Measurements from ENCODE around the gene RCVRN.

RCVRN gene

DNA sequence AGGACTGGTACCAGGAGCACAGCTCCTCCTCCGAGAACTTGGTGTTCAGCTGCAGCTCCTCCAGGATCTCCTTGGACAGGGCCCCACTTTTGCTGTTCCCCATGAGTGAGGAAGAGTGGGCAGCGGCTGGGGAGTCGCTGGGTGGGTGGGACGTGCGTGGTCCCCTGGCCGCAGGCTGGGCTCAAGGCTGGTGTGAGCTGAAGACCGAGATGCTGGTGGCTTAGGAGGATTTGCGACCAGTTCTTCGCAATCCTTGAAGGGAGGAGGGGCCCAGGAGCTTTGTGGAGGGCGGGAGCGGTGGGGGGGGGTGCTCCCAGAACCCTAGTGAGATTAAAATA lies at the start of gene RCVRN:
Gene RCVRN (minus strand): TSS at position 194 of the 338 bp plus-strand sequence. CDS start 91 bp downstream, at position 103.
- no peak for DNase-seq (ENCODE audit: low read depth in 2 of 2)

DNA sequence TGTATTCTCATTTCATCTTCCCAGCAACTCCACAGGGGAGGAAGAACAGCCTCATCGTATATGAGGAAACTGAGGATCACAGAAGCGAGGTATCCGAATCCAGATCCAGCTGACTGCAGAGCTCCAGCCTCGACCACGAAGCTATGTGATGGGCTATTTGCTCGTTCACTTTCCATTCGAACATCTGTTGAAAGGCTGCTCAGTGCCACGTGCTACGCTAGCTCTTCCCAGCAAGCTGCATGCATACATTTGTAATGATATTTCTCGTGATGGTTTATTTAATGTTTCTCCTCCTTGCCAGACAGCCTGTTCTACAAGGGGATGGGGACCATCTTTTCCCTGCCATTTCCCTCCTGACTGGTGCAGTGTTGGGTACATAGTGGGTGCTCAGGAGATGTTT lies 48.4 kb upstream of the RCVRN start:
- DNase-seq (ENCODE audit: low read depth in 2 of 2), result no peak

DNA sequence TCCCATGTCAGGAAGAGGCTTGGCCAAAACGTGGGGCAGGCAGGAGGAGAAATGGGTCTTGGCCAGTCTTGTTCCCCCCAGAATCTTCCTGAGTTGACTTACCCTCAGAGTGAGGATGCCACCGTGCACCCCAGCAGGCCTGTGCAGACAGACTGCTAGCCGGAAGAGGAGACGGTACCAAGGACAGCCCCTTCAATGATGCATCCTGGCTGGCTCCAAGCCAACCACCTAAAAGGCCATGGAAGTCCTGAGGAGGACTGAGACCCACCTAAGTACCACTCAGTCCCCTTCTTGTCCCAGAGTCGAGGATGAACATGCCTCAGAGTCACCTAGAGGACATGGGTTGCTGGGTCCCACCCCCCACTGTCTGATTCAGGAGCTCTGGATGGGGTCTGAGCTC lies 46.7 kb upstream of the RCVRN start:
- no peak for DNase-seq (ENCODE audit: low read depth in 2 of 2)

DNA sequence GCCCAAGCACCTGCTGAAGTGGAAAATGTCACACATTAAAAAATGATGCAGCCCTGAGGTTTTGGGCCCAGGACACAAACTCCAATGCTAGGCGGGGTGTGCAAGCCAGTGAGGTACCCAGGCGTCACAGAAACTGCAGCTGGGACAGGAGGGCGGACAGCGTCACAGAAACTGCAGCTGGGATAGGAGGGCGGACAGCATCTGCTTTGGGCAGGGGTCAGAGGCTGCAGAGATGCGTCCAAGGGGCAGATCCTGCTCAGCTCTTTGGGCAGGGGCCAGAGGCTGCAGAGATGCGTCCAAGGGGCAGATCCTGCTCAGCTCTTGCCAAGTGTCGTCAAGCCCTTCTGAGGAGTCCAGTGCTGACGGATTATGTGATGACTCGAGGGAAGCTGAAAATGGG lies 43.9 kb upstream of the RCVRN start:
- DNase-seq (ENCODE audit: low read depth in 2 of 2), result no peak

DNA sequence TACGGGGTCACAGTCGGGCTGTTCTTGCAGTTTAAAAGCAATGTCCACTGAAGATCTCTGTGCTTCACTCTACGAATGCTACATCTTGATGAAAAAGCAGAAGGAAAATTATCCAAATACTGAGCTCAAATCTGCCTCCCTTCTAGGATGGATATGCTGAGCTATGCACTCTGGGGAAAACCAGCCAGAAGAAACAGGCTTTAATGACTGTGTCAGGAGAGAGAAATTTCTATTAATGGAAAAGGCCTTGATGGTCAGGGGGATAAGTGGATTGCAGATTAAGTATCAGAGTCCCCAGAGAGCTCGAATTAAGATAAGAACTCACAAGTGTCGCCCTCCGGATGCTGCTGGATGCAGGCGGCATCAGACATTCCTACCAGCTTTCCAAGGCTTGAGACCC lies 39.6 kb upstream of the RCVRN start:
- no peak for DNase-seq (ENCODE audit: low read depth in 2 of 2)

DNA sequence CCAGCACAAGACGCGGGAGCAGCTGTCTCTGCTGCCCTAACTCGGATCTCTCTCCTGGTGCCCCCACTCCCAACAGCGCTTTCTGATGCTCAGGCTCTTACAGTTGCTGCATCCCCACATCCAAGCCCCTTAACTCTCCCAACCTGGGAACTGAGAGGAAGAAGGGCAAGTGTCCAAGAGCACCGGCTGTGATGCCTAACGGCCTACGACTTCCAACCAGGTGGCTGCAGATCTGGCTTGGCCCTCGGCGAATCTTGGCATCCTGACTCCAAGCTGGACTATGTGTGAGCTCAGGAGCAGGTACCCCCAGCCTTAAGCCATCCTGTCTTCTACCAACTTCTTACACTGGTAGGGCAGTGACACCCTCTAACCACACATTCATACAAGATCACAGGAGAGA lies 38.3 kb upstream of the RCVRN start:
- no peak for DNase-seq (ENCODE audit: low read depth in 2 of 2)

DNA sequence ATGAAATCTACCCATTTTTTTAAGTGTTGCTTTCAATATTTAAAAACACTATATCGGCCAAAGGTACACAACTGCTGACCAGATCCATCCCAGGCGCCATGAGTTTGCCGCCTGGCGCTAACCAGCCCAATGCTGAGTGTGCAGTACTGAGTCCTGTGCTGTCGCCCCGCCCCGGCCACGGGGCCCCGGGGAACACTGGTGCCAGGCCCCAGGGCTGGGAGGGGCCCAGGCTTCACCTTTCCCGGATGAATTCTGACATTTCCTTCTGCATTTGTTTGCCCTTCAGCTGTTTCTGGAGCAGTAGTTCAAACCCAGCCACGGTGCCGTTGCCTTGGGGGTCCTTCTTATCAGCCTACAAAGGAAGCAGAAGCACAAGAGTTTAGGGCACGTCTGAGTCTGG lies 37.8 kb upstream of the RCVRN start:
- no peak for DNase-seq (ENCODE audit: low read depth in 2 of 2)

DNA sequence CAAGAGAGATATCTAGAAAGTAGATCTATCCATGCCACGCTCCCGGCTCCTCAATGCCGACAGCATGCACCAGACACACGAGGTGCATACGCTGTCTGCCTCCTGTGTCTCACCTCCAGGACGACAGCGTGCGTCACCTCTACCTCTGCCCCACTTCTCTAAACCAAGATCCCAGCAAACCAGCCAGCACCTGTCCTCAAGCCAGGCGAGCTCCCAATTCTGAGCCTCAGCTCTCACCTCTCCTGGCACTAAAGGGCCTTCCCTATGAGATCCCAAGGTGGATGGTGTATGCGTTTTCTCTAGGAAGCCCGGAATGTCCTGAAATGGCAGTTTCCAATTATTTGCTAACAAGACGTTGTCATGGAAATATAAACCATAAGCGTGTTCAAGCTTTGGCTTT lies 36.2 kb upstream of the RCVRN start:
- no peak for DNase-seq (ENCODE audit: low read depth in 2 of 2)

DNA sequence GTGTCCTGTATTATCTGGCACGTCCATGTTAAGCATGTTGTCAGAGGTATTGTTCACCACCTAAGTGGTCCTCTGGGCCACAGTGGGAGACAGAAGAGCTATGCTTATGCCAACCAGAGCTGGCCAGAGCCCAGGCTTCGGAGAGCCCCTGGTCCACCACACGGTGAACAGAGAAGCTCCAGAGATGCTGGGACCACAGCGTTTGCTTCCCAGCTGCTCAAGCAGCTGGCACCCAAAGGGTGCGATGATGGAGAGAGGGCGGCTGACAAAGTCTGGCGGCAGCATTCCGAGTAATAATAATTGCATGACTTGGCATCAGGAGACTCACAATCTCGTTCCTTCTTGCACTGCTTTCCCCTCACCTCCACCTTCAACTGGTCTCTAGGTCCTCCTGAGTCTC lies 35.8 kb upstream of the RCVRN start:
- DNase-seq (ENCODE audit: low read depth in 2 of 2), result no peak

DNA sequence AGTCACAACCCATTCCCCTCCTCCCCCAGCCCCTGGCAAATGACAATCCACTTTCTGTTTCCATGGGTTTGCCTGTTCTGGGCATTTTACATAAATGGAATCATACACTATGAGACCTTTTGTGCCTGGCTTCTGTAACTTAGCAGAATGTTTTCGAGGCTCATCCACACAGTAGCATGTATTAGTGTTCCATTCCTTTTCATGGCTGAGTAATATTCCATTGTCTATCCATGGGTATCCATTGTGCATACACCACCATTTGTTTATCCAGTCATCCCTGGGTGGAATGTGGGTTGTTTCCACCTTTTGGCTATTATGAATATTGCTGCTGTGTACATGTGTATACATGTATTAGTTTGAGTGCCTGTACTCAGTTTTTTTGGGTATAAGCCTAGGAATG lies 33.7 kb upstream of the RCVRN start:
- no peak for DNase-seq (ENCODE audit: low read depth in 2 of 2)

DNA sequence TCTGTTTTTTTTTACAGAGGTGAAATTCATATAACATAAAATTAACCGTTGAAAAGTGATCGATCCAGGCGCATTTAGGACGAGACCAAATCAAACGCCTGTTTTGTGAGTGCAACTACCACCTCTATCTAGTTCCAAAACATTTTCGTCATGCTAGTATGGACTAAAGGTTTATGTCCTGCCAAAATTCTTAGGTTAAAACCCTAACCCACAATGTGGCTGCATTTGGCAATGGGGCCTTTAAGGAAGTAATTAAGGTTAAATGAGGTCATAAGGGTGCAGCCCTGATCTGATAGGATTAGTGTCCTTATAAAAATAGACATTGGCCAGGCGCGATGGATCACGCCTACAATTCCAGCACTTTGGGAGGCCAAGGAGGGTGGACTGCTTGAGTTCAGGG lies 32.8 kb upstream of the RCVRN start:
- no peak for DNase-seq (ENCODE audit: low read depth in 2 of 2)

DNA sequence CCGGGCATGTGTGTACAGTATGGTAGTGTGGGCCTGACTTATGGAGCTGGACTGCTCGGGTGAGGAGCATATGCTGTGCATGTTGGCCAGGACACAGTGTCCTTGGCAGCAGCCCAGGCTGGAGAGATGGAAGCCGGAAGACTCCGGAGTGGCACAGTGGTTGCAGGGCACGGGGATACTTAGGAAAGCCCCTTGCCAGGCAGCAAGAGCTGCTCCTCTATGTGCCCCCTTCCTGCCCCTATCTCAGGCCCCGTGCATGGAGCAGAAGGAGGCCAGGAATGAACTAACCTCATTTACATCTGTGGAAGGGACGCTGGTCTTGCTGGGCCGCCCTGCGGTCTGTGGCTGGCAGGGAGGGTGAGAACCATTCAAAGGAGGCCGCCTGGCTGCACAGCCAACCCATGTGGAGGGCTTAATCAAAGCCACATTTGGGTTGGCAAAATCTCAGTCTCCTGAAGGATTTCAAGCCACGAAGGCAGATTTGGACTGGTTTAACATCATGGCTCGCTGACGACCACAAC lies 32.2 kb upstream of the RCVRN start:
- DNase-seq (ENCODE audit: low read depth in 2 of 2), result no peak

DNA sequence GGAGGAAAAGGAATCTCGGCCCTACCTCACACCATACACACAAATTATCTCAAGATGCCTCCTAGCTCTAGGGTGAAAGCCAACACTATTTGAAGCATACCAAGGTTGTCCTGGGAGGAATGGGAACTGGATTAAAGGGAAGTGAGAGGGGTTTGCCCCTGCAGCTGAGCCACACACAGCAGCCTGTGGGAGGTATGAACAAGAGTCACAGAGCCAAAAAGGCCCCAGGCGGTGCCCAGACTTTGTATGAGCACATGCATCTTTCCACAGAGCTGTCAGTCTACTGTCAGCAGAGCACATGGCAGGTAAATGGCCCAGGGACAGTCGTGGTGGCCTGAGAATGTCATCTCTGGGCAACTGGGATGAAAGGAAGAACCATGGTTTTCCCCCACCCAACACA lies 31.0 kb upstream of the RCVRN start:
- DNase-seq (ENCODE audit: low read depth in 2 of 2), result no peak

DNA sequence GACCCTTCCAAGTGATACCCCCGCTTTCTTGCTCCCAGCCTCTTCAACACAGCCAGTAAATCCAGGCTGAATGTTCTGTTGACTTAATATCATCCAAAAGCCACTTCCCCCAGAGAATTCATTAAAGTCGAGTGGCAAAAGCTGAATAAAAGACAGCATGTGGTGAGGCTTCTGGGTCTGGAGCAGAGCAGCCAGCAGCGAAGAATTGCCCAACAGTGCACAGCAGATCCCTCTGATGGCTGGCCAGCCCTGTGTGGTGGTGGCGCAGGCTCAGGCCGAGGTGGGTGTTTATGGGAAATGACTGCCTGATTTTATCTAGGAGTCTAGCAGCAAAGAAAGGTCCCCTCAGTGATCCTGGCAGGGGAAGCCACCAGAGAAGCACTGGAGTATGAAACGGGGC lies 30.3 kb upstream of the RCVRN start:
- DNase-seq (ENCODE audit: low read depth in 2 of 2), result no peak

DNA sequence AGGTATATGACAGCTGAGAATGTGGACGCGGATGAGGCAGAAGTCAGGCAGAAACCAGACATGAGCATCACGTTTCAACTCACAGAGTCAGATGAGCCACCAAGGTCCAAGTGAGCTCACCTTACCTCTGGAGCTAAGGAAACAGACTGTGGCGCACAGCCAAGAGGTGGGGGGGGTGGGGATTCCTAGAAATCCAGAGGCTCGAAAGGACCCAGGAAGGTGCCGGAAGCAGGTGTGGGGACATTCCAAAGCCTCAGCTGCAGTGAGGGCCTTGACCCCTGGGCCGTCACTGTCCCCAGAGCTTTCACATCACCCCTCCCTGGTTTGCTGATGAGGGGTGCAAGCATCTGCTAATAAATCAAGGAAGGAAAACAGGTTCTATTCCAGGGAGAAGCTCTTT lies 29.3 kb upstream of the RCVRN start:
- no peak for DNase-seq (ENCODE audit: low read depth in 2 of 2)

DNA sequence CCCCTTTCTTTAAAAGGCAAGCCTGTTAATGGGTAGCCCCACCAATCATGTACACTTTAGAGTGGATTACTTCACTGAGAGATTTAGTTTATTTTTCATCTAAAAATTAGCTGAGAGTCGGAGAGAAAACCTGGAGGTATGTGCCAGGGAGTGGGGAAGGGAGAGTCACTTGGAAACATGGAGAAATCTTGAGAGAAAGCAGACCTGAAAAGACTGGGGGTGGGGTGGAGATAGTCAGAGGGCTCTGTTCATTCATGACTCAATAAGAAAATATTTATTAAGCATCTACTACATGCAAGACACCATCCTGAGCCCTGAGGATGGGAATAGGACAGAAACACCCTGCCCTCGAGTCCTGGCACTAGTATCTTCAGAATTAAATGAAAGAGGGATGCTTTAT lies 27.4 kb upstream of the RCVRN start:
- DNase-seq (ENCODE audit: low read depth in 2 of 2), result no peak

DNA sequence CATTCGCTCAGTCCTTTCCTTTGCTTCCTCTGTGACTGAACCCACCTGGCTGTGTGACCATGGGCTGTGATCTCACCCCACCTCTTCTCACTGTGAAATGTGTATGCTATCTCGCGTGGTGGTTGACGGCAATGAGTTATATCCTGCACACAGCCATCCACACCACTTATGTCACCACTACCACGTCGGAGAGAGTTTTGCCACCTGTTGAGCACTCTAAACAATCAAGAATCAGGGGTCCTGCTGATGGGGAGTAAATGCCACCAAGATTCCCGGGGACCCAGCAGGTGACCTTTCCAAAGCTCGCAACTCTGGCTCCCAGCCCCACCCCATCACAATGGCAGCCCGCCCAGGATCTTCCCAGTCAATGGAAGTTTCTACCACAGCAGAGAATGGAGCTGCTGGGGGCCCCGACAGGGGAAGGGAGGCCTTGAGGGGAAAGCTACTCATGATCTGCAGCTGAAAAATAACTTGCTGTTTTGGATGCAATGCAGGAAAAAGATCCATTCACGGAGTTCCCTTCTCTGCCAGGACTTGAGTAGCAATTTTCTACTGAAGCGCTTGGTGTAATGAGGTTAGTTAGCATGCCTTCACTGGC lies 26.2 kb upstream of the RCVRN start:
- DNase-seq (ENCODE audit: low read depth in 2 of 2), result no peak

DNA sequence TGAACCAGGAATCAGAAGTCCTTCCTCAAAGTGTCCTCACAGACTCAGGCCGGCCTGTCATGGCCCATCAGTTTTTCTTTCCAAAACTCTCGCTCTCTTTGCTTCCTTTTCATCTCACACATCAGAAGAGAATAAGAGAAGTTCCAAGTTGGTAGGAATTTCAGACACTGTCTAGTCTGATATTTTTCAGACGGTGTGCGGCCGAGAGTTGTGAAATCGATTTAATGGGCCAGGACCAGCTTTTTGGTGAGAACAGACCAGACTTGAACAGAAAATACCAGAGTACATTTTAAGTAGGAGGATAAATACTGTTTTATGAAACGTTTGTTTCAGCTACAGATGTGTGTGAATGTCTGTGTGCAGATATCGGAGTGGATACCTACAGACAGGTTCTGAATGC lies 24.8 kb upstream of the RCVRN start:
- no peak for DNase-seq (ENCODE audit: low read depth in 2 of 2)

DNA sequence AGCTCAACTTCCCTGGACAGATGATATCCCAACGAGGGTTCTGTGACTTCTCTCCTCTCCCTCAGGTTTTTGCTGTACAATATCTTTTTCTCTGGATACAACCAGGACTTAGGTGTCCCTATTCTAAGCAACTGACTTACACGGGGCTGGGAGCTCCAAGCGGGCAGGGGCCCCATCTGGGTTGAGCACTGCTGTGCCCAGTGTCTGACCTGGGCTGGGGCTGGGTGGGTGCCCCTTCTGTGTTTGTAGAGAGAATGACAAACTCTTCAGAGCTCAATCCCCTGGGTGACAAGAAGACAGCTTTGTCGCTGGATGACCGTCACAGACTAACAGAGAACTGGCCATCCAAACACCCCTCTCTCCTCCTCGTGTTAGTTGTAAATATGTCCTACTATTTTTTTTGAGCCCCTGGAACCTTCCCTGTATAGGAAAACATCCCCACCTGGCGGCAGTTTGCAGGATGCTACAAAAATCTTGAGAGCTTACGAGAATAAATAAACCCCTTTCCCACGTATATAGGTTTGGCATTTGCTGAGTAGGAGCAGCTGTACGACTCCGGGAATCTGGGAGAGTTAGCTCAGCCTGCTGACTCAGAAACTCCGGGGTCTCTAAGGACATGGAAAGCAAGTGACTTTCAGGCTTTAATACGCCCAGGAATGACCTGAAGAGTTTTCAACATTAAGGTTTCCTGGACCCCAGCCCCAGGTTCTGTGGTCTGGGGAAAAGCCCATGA lies 23.7 kb upstream of the RCVRN start:
- no peak for DNase-seq (ENCODE audit: low read depth in 2 of 2)

DNA sequence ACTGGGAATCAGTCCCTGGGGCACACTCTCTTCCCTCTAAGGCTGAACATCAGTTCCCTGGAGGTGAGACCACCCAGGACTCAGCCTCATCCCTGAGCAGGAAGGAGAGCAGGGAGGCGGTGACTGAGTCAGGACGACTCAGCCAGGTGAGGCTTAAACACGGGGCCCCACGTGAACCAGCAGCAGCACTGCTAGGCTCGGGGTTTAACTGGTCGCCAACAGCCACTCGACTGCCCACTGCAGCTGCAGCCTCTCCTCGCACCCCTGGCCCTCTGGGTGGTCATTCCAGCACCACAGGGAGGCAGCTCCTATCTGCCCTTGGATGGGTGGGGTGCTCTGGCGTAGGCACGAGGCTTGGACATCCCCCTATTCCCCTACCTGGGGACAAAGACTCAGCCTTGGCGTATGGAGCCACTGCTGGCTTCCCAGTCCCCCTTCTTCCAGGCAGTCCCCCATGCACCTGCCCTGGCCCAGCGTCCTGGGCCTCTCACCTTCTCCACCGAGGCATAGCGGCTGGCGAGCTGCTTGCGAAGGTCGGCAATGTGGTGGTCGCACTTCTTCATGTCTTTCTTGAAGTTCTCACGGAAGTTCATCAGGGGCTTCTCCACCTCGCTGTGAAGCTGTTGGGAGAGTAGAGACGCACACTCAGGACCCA lies 21.2 kb upstream of the RCVRN start:
- DNase-seq (ENCODE audit: low read depth in 2 of 2), result no peak

DNA sequence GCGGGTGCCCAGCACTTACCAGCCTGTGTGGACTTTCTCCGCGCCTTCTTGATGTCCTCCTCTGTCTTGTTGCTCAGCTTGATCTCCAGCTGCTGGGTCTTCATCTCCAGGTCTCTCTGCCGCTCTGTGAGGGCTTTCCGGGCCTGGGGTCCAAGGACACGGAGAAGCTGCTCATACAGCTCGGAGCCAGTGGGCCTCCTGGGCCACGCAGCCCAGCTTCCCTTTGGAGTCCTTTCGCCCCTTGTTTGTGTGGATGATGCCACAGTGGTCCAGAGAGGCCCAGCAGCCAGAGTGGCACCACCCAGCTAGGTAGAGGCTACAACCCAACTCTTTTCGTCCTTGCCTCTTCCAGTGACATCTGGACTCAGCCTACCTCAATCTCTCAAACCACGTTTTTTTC lies 20.4 kb upstream of the RCVRN start:
- DNase-seq (ENCODE audit: low read depth in 2 of 2), result no peak

DNA sequence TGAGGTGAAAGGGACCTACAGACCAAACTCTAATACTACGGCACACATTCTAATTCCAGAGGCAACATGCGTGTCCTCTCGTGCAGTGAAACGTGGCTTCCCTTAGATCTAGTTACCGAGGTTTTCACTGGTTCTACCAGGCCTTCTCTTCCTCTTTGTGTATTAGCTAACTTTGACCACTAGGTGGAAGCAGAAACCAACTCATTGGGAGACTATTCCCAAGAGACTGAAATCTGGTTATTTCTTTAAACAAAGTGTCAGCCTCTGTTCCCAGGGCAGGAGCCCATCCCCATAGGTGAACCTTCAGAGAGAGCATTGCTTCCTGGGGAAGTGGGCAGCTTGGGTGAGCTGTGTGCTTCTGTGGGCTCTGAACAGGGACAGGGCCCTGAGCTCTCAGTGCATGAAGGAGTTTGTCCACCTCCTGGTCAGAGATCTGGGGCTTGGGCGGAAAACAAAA lies 19.7 kb upstream of the RCVRN start:
- no peak for DNase-seq (ENCODE audit: low read depth in 2 of 2)
